ENCODE measurements around the gene PLEKHJ1.

PLEKHJ1 gene

GRCh38 chr19:2240881-2241760 lies 5.0 kb upstream of the PLEKHJ1 start:
- TF ChIP-seq CTCF (IDR thresholded peaks at IDR 0.05; ENCODE audit: low read depth, low read length), result no peak
- DNase-seq (ENCODE audit: extremely low read depth, low read depth), result no peak

GRCh38 chr19:2239771-2240770 lies 3.9 kb upstream of the PLEKHJ1 start:
- no peak for TF ChIP-seq CTCF (IDR thresholded peaks at IDR 0.05; ENCODE audit: low read depth, low read length)
- DNase-seq (ENCODE audit: extremely low read depth, low read depth), result no peak

GRCh38 chr19:2239173-2239572 lies 3.0 kb upstream of the PLEKHJ1 start:
- TF ChIP-seq CTCF (IDR thresholded peaks at IDR 0.05; ENCODE audit: low read depth, low read length), result no peak
- no peak for DNase-seq (ENCODE audit: extremely low read depth, low read depth)

- no peak for DNase-seq (ENCODE audit: extremely low read depth, low read depth)
- no peak for TF ChIP-seq CTCF (IDR thresholded peaks at IDR 0.05; ENCODE audit: low read depth, low read length)
Observed at GRCh38 chr19:2237869-2238153, 1.7 kb upstream of the PLEKHJ1 start.

GRCh38 chr19:2237051-2237868 lies 1.1 kb upstream of the PLEKHJ1 start:
- DNase-seq (ENCODE audit: extremely low read depth, low read depth), result no peak
- TF ChIP-seq CTCF (IDR thresholded peaks at IDR 0.05; ENCODE audit: low read depth, low read length), result no peak

GRCh38 chr19:2236064-2236313 lies 140 bp downstream of the PLEKHJ1 start:
- TF ChIP-seq CTCF (IDR thresholded peaks at IDR 0.05; ENCODE audit: low read depth, low read length), result no peak
- DNase-seq (ENCODE audit: extremely low read depth, low read depth), result no peak
